GM21619 (cell line): ENCODE measurements around the gene RAP2A.

Experiments
- ATAC-seq: cut with Tn5 transposase; IDR thresholded peaks from one replicate; pipeline ENCODE4 v1.9.1; 2021; ENCODE audit not compliant: unreplicated experiment

Gene RAP2A

DNA sequence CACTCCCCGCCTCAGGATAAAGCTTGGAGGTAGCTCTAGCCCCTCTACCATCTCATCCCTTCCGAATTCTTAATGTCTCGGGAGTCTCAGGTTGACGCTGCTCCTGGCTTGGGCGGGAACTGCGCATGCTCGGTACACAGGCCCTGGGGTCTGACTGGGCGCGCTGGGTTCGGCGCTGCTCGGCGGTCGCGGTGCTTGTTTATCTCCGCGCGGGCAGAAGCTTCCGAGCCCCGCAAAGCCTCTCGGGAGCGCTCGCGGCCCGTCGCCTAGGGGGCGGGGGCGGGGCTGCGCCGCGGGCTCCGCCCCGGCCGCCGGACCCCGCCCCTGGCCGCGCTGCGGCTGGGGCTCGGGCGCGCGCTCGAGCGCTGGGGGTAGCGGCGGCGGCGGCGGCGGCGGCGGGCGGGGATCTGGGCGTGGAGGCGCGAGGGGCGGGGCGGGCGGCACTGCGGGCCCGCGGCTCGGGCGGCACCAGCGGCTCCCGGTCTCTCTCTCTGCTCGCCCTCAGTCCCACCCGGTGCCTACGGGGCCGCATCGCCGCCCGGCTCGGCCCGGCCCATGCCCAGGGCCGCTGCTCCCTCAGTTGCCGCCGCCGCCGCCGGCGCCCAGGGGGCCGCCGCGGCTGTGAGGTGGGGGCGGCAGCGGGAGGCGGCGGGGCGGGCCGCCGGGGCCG is at the start of gene RAP2A:
TSS of gene RAP2A (plus strand) at position 443 of the 670 bp plus-strand sequence. CDS start 302 bp downstream, outside the sequence.
- ATAC-seq, result peak; percentile 37

DNA sequence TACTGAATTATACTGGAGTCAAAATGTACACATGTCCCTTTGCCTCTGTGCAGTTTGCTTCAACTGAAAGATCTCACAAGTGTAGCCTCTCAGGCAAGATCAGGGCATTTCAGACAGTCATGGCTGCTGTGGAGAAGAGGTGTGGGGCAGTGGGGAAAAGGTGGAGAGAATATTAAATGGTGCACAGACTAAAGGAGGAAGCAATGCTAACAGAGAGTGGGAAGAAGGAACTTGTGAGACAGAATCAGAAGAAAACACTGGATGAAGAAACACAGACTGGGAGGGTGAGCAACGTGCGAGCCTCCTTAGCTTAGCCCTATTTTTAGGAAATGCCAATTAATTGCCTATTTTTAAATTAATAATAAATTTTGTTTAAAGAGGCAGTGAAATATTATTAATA is 49.6 kb upstream of the RAP2A start:
- no peak for ATAC-seq

DNA sequence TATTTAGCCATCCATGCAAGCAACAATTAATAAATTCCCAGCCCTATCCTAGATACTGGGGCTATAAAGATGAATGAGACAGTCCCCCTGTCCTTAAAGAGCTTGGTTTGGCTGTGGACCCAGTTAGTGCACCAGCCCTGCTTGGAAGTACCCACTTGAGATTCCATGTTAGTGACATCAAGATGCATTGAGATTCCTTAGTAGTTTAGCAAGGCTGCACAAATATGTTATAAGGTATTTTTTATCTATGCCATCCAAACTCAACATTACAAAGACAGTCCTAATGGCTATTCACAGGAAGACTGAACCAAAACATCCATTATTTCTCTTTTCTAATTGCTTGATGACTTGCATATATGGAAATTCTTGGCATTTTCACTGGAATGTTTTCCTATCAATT is 48.8 kb upstream of the RAP2A start:
- ATAC-seq, result no peak

DNA sequence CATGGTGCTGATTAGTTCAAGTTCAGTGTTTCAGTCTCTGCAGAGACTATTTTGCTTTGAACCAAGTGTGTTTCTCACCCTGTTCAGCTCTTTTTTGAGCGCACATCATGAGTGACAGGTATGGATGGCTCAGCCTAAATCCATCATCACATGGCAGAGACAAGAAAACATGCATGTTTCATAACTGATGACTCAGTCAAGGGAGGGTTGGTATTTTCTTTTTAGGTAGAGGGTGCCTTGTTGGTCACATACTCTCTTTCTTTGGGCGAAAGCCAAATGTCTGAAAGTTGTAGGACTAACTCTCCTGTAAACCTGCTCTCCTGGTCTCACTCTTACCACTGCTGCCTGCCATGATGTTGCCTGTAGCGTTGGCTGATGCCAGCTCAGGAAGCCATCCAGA is 48.1 kb upstream of the RAP2A start:
- no peak for ATAC-seq

DNA sequence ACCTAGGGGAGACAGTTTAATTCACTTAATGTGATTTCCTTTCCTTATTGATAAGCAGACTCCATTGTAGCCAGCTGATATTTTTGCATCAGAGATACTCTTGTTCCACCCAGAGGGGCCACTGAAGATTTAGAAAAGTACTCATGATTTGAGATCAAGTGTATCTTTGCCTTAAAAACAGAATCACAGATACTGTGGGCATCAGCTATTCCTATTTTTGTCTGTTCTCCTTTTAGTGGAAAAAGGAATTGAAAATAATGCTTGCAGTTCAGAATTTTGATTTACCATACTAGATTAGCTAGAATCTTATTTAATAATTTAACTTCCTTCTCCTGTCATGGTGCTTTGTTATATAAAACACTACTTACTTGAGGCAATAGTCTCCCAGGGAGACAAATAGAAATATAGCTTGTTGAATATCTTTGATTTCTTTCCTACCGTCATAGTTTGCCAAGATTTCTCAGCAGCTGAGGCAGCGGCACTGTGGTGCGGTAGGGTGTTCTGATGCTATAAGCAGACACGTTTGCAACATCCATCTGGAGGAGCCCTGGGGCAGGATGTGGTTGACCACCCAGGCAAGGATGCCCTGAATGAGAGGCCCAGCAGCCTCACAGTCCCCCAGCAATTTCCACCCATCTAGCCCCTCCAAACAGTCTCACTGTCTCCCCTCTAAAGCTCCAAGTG is 47.0 kb upstream of the RAP2A start:
- peak; percentile 37 for ATAC-seq

DNA sequence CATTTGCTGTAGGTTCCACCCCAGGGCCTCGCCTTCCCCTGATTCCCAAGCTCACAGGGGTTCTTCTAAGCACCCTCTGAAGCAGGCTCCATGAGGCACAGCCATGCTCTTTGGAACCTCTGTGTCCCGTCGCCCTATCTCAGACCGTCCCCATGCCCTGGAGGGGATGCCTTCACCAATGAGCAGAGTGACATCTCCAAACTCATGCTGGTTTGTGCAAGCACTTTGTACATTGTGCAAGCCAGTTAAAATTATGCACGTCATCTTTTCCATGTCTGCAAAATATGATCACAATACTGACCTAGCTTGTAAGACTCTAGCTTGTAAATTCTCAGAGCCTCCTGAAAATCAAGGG is 46.5 kb upstream of the RAP2A start:
- no peak for ATAC-seq

DNA sequence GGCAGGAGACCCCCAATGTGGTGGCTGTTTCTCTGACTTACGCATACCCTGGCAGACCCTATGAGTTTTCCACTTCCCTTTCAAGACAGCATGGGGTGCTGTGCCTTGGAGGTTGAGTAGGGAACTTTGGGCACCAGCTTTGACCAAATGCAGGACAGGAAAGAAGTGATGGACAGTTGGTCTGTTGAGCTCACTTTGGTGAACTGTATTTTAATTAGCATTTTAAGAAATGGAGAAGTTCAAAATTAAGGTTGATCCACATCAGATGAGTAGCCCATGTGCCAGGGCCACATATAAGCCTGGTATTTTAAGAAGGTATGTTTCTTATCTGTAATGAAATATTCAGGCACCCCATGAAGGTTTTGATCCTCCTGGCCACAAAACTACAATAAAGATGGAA is 46.1 kb upstream of the RAP2A start:
- no peak for ATAC-seq

DNA sequence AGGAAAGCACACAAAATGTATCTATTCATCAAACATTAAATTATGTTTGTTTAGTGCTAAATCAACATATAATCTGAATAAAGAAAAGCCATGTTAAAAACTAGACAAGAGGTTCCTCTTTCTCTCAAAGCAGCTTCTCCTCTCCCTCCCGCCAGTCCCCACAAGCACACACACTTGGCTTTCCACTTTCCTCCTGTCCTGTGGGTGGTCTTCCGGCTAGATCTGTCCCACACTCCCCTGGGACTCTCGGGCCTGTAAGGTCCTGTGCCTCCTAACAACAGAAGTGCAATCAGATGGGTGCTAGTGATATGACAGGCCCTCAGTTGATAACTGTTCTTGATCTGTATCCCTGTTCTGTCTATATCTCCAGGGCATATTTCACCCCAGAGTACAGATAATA is 45.6 kb upstream of the RAP2A start:
- ATAC-seq, result peak; percentile 53

DNA sequence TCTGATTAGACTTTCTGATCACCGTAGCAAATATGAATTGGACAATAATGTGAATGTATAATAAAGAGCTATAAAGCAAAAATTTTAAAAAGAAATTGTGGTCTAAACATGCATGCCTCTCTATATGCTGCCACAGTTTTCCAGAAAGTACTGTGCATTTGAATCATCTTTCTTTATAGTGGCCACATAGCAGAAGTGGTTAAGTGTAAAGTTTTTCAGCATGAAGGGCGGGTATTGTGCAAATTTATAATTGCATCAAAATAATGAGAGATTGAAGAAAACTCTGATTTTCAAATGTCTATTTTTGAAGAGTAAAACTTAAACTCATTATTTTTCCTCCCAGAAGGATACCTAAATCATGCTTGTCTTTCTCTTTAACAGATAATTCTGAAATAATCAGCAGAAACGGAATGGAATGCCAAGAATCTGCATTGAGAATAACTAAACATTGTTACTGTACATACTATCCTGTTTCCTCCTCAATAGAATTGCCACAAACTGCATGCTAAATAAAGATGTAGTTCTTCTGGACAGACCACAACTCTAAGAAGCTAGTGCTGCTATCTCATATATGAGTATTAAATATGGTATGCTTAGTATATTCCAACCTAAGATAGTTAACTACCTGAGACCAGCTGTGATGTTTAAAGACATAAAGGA is 42.9 kb upstream of the RAP2A start:
- ATAC-seq, result no peak

DNA sequence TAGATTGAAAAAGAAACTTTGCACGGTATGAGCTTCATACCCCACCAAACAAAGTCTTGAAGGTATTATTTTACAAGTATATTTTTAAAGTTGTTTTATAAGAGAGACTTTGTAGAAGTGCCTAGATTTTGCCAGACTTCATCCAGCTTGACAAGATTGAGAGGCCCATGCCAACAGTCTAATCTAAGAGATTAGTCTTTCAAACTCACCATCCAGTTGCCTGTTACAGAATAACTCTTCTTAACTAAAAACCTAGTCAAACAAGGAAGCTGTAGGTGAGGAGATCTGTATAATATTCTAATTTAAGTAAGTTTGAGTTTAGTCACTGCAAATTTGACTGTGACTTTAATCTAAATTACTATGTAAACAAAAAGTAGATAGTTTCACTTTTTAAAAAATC is 41.9 kb upstream of the RAP2A start:
- no peak for ATAC-seq

DNA sequence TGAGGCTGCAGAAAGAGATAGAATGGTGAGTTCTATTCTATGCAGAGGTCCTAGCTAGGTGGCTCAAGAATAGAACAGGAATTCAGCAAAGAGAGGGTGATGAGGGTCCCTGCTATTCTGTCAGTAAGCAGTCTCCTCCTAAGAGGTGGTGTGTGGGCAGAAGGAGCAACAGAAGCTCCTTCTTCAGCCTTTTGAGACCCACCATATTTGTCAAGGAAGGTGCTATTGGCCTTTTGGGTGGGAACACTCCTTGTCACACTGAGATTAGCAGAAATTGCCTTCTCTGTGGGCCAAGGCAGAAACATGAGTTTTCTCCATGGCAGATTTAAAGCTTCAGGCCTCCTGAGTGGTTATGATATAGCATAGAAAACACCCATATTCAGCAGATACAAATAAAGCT is 39.4 kb upstream of the RAP2A start:
- no peak for ATAC-seq

DNA sequence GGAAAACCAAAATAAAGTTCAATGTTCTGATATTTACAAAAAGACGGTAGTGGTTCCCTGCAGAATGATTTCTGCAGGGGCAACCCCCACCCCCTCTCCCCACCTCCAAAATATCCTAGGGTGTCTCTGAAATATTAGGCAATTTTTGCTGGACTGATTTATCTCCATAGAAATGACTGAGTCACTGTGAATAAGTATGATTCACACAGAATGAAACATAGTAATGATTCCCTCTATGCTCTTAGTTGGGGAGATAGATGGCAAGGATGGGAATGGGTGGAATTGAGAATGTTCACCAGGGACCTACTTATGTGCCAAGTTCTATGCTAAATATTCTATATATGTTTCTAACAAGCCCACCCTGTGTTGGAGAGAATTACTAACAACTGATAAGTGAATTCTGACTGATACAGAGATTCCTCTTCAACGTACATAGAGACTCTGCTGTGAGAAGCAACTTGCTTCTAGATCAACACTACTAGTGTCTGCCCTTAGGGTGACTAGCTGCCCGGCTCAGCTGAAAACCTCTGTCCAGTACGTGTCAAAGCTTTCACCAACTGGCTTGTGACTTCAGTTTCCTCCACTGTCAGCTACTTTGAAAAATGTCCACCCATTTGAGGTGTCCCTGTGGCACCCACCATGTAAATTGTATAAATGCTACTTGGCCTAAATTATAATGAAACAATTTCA is 38.4 kb upstream of the RAP2A start:
- ATAC-seq, result no peak

DNA sequence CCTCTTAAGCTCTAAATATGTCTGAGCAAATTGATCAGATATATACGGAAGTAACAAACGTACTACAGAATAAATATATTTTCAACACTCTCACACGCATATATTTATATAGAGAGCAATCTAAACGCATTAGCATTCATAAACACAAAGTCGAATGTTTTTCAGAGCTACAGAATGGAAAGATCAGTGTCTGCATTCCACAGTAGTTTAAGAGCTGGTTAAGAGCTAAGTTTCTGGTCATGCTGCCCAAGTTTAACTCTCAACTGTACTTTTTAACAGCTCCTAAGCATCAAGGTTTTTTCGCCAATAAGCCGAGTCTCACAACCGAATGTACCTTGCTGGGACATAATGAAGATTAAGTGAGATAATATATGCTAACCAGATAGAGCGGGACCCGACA is 36.7 kb upstream of the RAP2A start:
- ATAC-seq, result no peak

DNA sequence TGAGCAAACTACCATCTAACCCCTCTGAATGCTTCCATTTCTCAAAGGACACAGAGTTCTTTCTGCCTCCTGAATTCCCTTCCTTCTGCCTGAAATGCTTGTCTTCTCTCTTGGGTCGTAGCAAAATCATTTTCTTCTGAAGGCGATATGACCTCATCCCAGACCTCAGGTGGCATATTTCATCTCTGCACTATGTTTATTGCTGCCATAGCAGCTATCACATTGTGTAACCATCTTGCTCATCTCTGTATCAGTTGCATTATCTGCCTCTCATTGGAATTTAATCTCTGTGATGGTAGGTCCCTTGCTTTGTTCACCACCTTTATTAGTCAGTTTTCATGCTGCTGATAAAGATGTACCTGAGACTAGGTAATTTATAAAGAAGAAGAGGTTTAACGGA is 32.5 kb upstream of the RAP2A start:
- ATAC-seq, result no peak

DNA sequence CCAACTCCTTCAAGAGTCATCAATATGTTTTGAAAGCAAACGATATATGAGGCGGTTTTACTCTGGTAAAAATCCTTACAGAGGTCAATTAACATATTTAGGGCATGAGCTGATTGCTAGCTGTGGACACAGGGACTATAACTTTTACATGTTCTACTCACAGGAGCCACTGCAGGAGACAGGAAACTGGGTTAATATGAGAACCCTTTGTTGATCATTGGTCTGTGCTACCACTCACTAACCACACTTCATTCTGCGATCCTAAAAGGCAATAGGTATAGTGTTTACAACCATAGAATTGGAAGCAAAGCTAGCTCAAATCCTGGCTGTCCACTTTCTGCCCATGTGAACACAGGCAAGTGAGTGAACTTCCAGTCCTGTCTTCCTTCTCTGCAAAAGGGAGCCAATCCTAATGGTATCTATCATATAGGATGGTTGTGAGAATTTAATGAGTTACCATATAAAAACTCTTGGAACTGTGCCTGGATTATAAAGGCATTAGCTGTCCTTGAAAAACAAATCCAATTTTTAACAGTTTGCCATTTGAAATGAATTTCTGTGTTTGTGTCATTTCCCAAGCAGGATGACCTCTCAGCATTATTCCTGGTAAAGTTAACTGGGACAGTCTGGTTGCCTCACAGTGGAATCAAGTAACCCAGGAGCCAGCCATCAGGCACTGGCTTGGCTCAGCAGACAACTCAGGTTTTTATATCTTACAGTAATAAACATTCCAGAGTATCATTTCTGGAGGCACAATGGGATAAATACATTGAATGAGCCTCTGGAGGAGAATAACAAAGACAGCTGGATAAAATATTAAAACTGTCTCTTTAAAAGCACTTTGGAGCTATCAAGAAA is 29.8 kb upstream of the RAP2A start:
- ATAC-seq, result peak; percentile 73

DNA sequence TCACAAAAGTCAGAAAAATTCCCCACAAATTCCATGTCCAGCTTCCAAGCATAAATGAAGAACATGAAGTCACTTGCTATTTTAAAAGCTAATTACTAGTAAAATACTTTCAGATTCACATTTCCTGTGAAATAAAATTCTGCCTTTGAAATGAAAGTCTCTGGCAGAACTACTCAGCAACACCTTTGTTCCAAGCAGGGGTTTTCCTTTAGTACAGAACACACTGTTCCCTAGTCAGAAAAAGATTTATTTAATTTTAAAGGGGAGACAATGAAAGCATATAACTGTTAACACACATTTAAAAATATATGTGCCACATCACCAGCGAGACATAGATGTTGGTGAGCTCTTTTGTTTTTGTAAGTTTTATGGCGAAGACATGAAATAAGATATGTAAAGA is 26.4 kb upstream of the RAP2A start:
- no peak for ATAC-seq

DNA sequence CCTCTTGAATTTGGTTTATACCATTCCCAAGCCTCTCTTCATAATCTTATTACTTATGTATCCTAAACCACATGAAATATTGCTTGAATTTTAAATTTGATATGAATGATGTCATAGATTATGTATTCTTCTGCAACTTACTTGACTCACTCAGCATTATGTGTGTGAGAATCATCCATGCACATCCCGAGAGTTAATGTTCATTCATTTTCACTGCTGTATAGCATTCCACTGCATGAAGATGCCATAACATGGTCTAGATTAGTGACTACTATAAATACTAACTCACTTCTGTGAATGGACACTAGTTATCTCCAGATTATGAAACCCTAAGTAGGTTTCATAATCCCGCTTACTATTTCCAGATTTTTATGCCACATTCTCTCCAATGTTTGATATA is 25.0 kb upstream of the RAP2A start:
- ATAC-seq, result no peak

DNA sequence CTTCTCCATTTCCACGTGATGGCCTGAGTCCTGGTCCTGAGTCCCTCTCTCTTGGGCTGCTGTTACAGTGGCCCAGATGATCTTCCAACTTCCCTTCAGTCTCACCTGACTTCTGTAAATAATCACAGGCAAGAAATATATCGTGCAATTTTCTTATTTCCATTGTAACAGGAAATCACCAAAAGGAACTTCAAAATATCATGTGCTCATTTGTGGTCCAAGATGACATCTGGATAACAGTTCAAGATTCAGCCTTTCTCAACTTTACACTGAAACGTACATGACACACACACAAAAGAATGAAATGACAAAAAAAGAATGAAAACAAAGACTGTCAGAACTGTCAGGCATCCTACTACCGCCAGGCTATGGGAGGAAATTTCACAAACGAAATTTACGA is 22.0 kb upstream of the RAP2A start:
- no peak for ATAC-seq

DNA sequence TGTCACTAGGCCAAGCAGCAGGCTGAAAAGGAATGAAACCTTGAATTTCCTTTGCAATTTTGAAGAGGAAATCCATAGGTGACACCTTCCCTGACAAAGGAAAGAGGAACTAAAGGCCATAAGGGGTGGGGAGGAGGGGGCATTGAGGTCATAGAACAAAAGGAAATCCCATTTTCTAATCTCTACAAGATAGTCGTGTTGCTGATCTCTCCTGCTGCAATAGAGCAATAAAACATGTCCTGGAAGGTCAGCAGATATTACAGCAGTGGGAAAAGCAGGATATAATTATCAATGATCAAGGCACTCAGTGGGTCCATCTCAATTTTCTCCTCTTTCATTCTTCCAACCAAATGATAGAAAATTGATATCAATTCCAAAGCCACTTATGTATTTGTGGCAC is 20.3 kb upstream of the RAP2A start:
- ATAC-seq, result no peak

DNA sequence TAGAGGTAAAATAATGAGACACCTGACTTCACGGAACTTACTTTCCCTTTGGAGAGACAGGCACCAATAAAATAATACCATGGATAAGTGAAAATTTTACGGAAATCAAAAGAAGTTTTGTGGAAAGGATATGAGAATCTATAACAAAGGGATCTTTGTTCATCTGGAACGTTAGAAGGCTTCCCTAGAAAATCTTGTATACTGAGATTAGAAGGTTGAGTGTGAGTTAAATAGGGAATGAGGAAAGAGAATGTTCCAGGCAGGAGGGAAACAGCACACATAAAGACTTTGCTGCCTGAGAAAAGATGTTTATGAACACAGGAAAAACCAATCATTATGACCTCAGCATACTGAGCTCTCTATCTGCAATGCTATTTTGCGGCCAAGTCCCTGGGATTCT is 19.6 kb upstream of the RAP2A start:
- ATAC-seq, result no peak

DNA sequence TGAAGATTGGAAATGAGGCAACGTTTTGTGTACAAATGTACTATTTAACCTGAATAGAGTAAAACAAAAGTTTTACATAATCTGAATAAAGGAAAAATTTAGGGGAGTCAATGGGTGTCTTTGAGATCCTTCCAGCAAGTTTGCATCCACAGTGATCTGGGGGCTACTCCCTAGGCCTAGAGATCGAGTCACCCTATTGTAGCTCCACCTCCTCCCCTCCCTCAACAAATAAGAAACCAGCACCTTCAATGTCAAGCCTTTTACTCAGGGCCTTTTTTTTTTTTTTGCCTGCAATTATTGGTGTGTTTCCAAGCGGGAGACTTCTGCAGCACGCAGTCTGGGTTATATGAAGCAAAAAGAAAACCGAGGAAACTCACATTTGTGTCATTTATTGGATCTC is 16.3 kb upstream of the RAP2A start:
- no peak for ATAC-seq
